IPS-18a (cell line): ENCODE results near the gene KCNQ1.

ENCODE experiments used
- H3K27ac ChIP-seq: one replicate; pipeline ENCODE4 v1.5.1; 2013; ENCODE audit warnings: low read length
- H3K27me3 ChIP-seq: one replicate; pipeline ENCODE4 v1.6.1; 2013; ENCODE audit warnings: mild to moderate bottlenecking, low read length; ENCODE audit not compliant: control insufficient read depth, insufficient read depth
- H3K36me3 ChIP-seq: one replicate; pipeline ENCODE4 v1.6.1; 2013; ENCODE audit warnings: low read depth, low read length; ENCODE audit not compliant: control insufficient read depth
- H3K4me1 ChIP-seq: one replicate; pipeline ENCODE4 v1.6.1; 2013; ENCODE audit warnings: low read depth, low read length; ENCODE audit not compliant: control insufficient read depth
- H3K4me3 ChIP-seq: one replicate; pipeline ENCODE4 v1.5.1; 2013; ENCODE audit warnings: low read length
- H3K9ac ChIP-seq: one replicate; pipeline ENCODE4 v1.6.1; 2013; ENCODE audit warnings: mild to moderate bottlenecking, low read length, moderate library complexity
- H3K9me3 ChIP-seq: one replicate; pipeline ENCODE4 v1.6.1; 2013; ENCODE audit warnings: low read depth, low read length; ENCODE audit not compliant: control insufficient read depth

KCNQ1 gene

DNA sequence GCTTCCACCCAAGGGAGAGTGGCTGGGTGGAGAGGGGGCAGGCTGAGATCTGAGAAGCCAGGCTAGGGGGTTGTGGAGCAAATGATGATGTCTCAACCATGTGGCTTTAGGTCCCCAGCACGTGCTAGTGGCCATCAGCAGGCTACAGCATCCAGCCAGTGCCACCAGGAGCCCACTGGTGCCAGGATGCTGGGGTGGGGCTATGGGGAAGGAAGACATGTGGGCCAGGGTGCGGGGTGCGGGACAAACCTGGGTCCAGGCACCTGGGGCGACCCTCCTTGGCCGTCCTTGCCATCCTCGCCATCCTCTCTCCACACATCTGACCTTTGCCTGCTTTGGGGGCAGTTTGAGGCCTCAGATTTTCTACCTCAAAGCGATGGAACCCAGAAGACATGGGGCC, 104.3 kb downstream of the KCNQ1 start:
- H3K27ac ChIP-seq = no peak overlapping the region
- no peaks in the 10 kb centered on the region for H3K9me3 ChIP-seq
- H3K4me1 ChIP-seq = no peaks in the 10 kb centered on the region
- H3K27me3 ChIP-seq = peaks cover 92% of the 10 kb centered on the region
- H3K36me3 ChIP-seq = no peaks in the 10 kb centered on the region
- H3K9ac ChIP-seq = no peak overlapping the region
- no peak overlapping the region for H3K4me3 ChIP-seq

DNA sequence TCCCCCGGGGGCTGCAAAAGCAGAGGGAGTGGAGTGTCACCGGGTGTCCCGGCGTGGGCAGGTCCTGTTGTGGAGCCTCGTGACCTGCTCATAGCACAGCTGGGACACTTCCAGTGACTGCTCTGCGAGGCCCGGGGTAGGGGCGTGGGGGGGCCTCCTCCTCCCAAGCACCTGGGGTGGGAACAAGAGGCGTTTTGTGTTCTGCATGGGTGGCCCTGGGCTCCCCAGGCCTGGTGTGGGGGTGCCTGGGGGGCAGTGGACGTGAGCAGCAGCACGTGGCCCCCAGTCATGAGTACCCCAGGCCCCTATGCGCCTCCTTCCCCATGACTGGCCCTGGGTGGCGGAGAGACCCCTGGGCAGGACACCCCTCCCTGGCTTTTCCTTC, 104.7 kb downstream of the KCNQ1 start:
- no peaks in the 10 kb centered on the region for H3K9me3 ChIP-seq
- peaks cover 96% of the 10 kb centered on the region for H3K27me3 ChIP-seq

DNA sequence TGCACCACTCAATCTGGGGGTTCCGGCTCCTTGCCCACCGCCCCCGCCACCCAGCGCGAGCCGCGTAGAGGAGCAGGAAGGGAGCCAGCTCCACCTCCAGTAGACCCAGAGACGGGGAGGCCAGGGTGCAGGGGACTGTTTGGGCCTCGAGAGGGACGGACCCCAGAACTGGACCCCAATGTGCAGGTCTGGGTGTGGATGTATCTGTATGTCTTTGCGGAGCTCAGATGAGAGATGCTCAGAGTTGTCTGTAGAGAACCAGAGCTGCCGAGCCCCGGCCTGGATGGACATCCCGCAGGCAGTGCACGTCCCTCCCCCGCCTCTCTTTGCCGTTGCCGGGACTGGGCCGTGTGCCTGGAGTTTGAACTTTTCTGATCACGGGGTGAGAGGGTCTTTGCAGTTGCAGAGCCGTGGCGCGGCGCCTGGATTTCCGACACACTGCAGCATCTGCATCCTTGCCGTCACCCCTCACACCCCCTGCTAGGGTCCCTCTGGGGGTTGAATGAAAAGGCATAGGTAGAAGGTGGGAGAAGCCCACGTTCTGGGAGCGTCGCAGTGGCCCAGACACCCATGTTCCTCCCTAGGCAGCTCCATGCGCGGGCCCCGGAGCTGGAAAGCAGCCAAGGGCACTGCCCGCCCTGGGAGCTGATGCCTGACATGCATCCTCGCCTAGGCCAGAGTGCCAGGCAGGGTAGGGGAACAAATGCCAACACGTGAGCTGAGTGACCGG, 105.2 kb downstream of the KCNQ1 start:
- no peaks in the 10 kb centered on the region for H3K36me3 ChIP-seq
- H3K27ac ChIP-seq = no peak overlapping the region
- no peaks in the 10 kb centered on the region for H3K4me1 ChIP-seq
- peaks cover 96% of the 10 kb centered on the region for H3K27me3 ChIP-seq
- no peak overlapping the region for H3K4me3 ChIP-seq
- H3K9ac ChIP-seq = no peak overlapping the region
- H3K9me3 ChIP-seq = no peaks in the 10 kb centered on the region

More for the DNA sequence above, 104.7 kb downstream of the KCNQ1 start:
- Histone ChIP-seq H3K9ac (no peak overlapping the region), H3K4me3 (no peak overlapping the region), H3K36me3 (no peaks in the 10 kb centered on the region), H3K4me1 (no peaks in the 10 kb centered on the region), H3K27ac (no peak overlapping the region)

DNA sequence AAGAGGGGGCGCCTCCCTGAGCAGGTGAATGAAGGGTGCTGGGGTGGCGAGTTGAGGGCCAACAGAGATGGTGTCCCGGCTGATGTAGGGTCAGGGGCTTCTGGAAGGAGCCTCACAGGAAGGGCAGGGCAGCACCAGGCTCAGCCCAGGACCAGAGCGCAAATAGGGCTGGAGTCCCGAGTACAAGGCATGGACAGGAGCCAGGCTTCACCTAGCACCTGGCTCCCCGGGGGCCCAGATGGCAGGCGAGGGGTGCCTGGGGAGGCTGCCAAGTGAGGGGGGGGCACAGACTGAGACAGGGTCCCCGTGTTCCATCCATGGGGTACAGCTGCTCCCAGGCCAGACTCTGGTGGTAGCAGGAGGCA, 105.8 kb downstream of the KCNQ1 start:
- no peaks in the 10 kb centered on the region for H3K9me3 ChIP-seq
- H3K9ac ChIP-seq = no peak overlapping the region
- H3K27ac ChIP-seq = no peak overlapping the region
- no peaks in the 10 kb centered on the region for H3K36me3 ChIP-seq
- no peak overlapping the region for H3K4me3 ChIP-seq
- peaks cover 96% of the 10 kb centered on the region for H3K27me3 ChIP-seq
- no peaks in the 10 kb centered on the region for H3K4me1 ChIP-seq

DNA sequence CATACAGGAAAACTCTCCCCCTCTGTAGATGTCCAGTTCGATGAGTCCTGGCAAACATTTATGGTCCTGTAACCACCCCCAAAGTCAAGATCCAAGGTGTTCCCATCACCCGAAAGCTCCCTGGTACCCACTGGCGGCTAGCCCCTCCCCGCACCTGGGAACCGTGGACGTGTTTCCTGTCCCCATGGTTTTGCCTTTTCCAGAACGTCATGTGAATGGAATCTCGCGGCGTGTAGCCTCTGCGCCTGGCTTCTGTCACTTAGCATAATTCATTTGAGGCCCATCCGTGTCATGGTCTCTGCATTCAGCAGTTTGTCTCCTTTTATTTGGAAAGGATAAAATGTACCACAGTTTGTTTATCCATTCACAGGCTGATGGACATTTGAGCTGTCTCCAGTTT, 106.3 kb downstream of the KCNQ1 start:
- Histone ChIP-seq H3K4me3 (no peak overlapping the region), H3K4me1 (no peaks in the 10 kb centered on the region), H3K9me3 (no peaks in the 10 kb centered on the region), H3K27me3 (peaks cover 94% of the 10 kb centered on the region), H3K9ac (no peak overlapping the region), H3K36me3 (no peaks in the 10 kb centered on the region), H3K27ac (no peak overlapping the region)

DNA sequence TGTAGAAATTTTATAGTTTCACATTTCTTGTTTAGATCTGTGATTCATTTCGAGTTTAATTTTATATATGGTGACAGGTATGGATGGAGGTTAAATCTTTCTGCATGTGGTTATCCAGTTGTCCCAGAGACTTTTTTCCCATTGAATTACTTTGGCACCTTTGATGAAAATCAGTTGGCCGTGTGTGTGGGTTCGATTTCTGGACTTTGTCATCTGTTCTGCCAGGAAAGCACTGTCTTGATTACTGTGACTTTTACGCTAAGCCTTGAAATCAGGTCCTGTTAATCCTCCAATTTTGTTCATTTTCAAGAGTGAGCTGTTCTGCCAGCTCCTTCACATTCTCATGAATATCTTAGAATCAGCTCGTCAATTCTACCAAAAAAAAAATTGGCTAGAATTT, 107.4 kb downstream of the KCNQ1 start:
- Histone ChIP-seq H3K9ac (no peak overlapping the region), H3K9me3 (no peaks in the 10 kb centered on the region), H3K4me3 (no peak overlapping the region), H3K4me1 (no peaks in the 10 kb centered on the region), H3K36me3 (no peaks in the 10 kb centered on the region), H3K27me3 (peaks cover 94% of the 10 kb centered on the region), H3K27ac (no peak overlapping the region)

DNA sequence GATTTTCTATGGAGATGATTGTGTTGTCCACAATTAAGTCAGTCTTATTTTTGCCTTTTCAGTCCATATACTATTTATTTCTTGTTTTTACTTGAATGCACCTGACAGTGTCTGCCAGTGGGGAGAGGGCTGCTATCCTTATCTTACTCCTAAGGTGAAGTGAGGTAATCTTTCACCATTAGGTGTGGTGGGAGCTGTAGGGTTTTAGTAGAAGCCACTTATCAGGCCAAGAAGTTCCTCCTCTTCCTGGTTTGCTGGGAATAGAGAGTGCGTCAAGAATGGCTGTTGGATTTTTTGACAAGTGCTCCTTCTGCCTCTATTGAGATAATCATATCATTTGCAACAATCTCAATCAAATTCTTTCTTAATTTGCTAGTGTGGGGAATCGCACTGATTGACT, 108.4 kb downstream of the KCNQ1 start:
- Histone ChIP-seq H3K27me3 (peaks cover 89% of the 10 kb centered on the region), H3K9me3 (no peaks in the 10 kb centered on the region), H3K4me1 (no peaks in the 10 kb centered on the region), H3K9ac (no peak overlapping the region), H3K27ac (no peak overlapping the region), H3K36me3 (no peaks in the 10 kb centered on the region), H3K4me3 (no peak overlapping the region)

DNA sequence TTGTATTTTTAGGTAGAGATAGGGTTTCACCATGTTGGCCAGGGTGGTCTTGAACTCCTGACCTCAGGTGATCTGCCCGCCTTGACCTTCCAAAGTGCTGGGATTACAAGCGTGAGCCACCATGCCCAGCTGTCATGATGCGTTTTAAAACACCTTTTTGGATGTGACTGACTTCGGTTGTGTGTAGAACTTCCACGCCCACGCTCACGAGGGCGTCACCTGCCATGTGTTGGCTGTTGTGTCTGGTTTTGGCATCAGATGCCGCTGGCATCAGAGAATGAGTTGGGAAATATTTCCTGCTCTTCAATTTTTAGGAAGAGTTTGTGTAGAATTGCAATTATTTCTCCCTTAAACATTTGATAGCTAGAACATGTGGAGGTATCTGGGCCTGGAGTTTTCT, 109.1 kb downstream of the KCNQ1 start:
- H3K4me3 ChIP-seq = no peak overlapping the region
- no peak overlapping the region for H3K27ac ChIP-seq
- peaks cover 83% of the 10 kb centered on the region for H3K27me3 ChIP-seq
- no peak overlapping the region for H3K9ac ChIP-seq
- no peaks in the 10 kb centered on the region for H3K36me3 ChIP-seq
- H3K4me1 ChIP-seq = no peaks in the 10 kb centered on the region
- no peaks in the 10 kb centered on the region for H3K9me3 ChIP-seq

DNA sequence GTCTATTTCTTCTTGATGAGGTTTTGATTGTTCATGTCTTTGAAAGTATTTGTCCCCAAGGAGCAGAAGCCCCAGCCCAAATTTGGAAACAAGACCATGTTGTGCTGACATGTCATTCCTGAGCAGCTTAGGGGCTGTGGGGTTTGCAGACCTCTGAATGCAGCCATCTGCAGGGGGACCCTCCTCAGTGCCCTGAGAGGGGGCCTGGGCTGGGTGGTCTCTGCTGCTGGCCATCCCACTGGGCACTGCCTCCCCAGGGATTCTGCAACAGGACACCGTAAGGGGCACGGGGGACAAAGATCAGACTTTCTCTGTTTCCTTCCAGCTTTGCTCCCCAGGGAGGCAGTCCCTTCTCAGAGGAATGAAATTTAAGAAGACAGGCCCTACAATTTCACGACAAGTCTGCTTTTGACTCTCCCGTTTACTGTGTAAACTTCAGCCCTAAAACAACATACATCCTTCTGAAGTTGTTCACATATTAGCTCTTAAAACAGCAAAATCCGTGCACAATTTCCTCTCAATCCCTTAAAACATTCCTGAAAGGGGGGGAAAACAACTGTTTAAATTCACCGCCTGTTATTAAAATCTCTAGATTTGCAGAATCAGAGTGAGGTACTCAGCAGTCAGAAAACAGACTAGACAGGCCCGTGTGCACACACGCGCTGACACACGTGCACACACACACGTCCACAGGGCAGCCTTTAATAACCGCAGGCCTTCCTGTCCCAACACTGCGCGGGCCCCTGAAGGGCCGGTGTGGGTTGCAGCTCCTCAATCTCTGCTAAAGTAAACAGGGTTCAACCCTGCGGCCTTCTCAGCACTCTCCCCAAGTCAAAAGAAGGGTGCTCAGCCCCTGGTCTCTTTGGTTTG, 109.8 kb downstream of the KCNQ1 start:
- no peak overlapping the region for H3K9ac ChIP-seq
- no peak overlapping the region for H3K4me3 ChIP-seq
- no peak overlapping the region for H3K27ac ChIP-seq
- H3K4me1 ChIP-seq = no peaks in the 10 kb centered on the region
- no peaks in the 10 kb centered on the region for H3K9me3 ChIP-seq
- H3K27me3 ChIP-seq = peaks cover 83% of the 10 kb centered on the region
- no peaks in the 10 kb centered on the region for H3K36me3 ChIP-seq

DNA sequence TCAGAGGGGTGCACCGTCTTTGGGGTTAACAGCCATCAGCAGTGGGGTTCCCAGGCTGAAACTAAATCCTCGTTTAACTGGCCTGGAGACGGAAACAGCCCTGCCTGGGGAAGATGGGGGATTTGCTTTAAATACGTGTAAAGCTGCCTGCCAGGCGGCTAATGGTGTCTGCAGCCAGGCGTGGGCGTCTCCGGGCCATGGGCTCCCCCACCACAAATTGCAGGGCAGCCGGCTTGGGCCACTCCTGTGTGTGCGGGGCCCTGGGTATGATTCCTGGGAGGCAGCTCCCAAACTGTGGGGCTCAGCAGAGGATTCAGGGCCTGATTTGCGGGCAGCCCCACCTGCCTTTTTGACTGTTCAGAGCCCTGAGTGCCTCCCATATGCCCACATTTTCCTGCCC, 110.5 kb downstream of the KCNQ1 start:
- Histone ChIP-seq H3K4me1 (no peaks in the 10 kb centered on the region), H3K27me3 (peaks cover 78% of the 10 kb centered on the region), H3K9me3 (no peaks in the 10 kb centered on the region), H3K9ac (no peak overlapping the region), H3K27ac (no peak overlapping the region), H3K36me3 (no peaks in the 10 kb centered on the region), H3K4me3 (no peak overlapping the region)

DNA sequence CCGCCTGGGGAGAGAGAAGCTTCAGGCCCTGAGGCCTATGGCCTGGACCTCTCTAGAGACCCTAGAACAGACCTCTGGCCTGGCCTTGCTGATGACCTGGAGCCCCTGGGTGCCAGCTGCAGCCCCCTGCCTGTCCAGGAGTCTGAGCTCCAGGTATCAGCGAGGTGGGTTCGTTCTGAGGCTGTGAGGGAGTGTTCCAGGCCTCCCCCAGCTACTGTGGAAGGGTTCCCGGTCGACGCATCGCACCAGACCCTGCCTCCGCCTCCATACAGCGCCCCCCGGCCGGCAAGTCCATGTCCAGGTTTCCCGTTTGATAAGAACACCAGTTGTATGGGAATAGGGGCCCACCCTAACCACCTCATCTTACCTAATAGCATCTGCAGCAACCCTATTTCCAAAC, 111.1 kb downstream of the KCNQ1 start:
- peaks cover 73% of the 10 kb centered on the region for H3K27me3 ChIP-seq

DNA sequence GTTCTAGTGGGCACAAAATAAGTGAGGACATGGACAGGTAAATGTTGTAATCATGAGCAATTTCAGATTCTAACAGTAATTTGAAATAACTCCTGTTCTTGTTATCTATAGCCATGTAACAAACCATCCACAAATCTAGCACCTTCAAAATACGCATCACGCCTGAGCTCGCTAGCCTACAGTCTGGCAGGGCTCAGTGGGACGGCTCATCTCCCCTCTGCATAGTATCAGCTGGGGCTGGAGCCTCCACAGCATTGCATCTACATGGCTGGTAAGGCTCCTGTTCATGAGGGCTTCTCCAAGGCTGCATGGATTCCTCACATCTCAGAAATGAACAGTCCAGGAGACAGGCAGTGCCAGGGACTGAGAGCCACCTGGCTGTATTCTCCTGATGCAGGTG, 112.6 kb downstream of the KCNQ1 start:
- Histone ChIP-seq H3K27me3 (peaks cover 58% of the 10 kb centered on the region), H3K36me3 (no peaks in the 10 kb centered on the region), H3K9ac (no peak overlapping the region), H3K9me3 (no peaks in the 10 kb centered on the region), H3K27ac (no peak overlapping the region), H3K4me1 (no peaks in the 10 kb centered on the region), H3K4me3 (no peak overlapping the region)

More for the DNA sequence above, 111.1 kb downstream of the KCNQ1 start:
- Histone ChIP-seq H3K4me3 (no peak overlapping the region), H3K9me3 (no peaks in the 10 kb centered on the region), H3K4me1 (no peaks in the 10 kb centered on the region), H3K36me3 (no peaks in the 10 kb centered on the region), H3K27ac (no peak overlapping the region), H3K9ac (no peak overlapping the region)
